CMK (cell line): Measurements from ENCODE around the gene WDR1.

Source experiments
- DNase-seq: peaks from one replicate; pipeline ENCODE4 v3.0.0-alpha.2; 2010; ENCODE audit warnings: low read depth

WDR1 gene

GRCh38 chr4:10113362-10114047 lies 3.1 kb downstream of the WDR1 start:
- DNase-seq, result no peak

- DNase-seq, result no peak
These were observed 3.8 kb downstream of the WDR1 start for GRCh38 chr4:10112658-10113284.

GRCh38 chr4:10111067-10111801 lies 5.4 kb downstream of the WDR1 start:
- no peak for DNase-seq

GRCh38 chr4:10109995-10110670 lies 6.5 kb downstream of the WDR1 start:
- DNase-seq, result no peak

- DNase-seq, result no peak
These were observed 7.5 kb downstream of the WDR1 start for GRCh38 chr4:10108818-10109783.

GRCh38 chr4:10108391-10108790 lies 8.2 kb downstream of the WDR1 start:
- DNase-seq, result no peak

GRCh38 chr4:10107111-10108091 lies 9.2 kb downstream of the WDR1 start:
- DNase-seq, result no peak

GRCh38 chr4:10106421-10107039 lies 10.1 kb downstream of the WDR1 start:
- no peak for DNase-seq

GRCh38 chr4:10105920-10106319 lies 10.7 kb downstream of the WDR1 start:
- DNase-seq, result no peak

- no peak for DNase-seq
These were observed 11.2 kb downstream of the WDR1 start for GRCh38 chr4:10105421-10105820.

- DNase-seq, result no peak
These were observed 11.7 kb downstream of the WDR1 start for GRCh38 chr4:10104991-10105276.

GRCh38 chr4:10104211-10104990 lies 12.2 kb downstream of the WDR1 start:
- DNase-seq, result no peak

GRCh38 chr4:10102474-10103332 lies 13.9 kb downstream of the WDR1 start:
- no peak for DNase-seq

- DNase-seq, result no peak
These were observed 14.7 kb downstream of the WDR1 start for GRCh38 chr4:10101671-10102473.

- DNase-seq, result peak; percentile 61
These were observed 15.8 kb downstream of the WDR1 start for GRCh38 chr4:10100734-10101216.

GRCh38 chr4:10099499-10100325 lies 16.9 kb downstream of the WDR1 start:
- no peak for DNase-seq
